NOMO-1 (cell line): ENCODE data around the gene ZNF211.

Source experiments
- DNase-seq, 2 experiments: peaks; one replicate each; lab custom pipeline; 2025; ENCODE audit not compliant: unreplicated experiment in 2 of 2; lab: John Stamatoyannopoulos, UW

ZNF211 gene

GRCh38 chr19:57632987-57633831 is at the start of gene ZNF211:
ZNF211 (plus strand) TSS chr19:57633168; CDS start chr19:57633347, 179 bp downstream.
- peak; percentile 92 to 95 for DNase-seq

GRCh38 chr19:57583521-57584416 is 49.2 kb upstream of the ZNF211 start, which contains the start of gene ZIK1:
ZIK1 (plus strand) TSS chr19:57584145; CDS start chr19:57584357, 212 bp downstream.
- no peak for DNase-seq

- no peak for DNase-seq
Measured at GRCh38 chr19:57587529-57587928, 45.4 kb upstream of the ZNF211 start.

- DNase-seq, result no peak
Measured at GRCh38 chr19:57599377-57599760, 33.6 kb upstream of the ZNF211 start.

- peak; percentile 81 to 82 for DNase-seq
Measured at GRCh38 chr19:57599761-57600383, 33.1 kb upstream of the ZNF211 start, which contains the start of gene ZNF530. ZNF530 (plus strand) TSS chr19:57599885; CDS start chr19:57604346, 4,461 bp downstream.

GRCh38 chr19:57606931-57607330 is 26.0 kb upstream of the ZNF211 start:
- no peak for DNase-seq

GRCh38 chr19:57611113-57611512 is 21.9 kb upstream of the ZNF211 start:
- DNase-seq, result no peak

GRCh38 chr19:57613941-57614743 is 18.8 kb upstream of the ZNF211 start, which contains the start of gene ZNF134:
ZNF134 (plus strand) TSS chr19:57614242; CDS start chr19:57619469, 5,227 bp downstream.
- peak; percentile 88 to 90 for DNase-seq

GRCh38 chr19:57615346-57615745 is 17.6 kb upstream of the ZNF211 start:
- no peak for DNase-seq

- no peak for DNase-seq
Measured at GRCh38 chr19:57620673-57621348, 12.2 kb upstream of the ZNF211 start.

GRCh38 chr19:57623091-57623490 is 9.9 kb upstream of the ZNF211 start:
- DNase-seq, result no peak

GRCh38 chr19:57633832-57634131 is 814 bp downstream of the ZNF211 start:
- no peak for DNase-seq

- DNase-seq, result no peak
Measured at GRCh38 chr19:57637379-57637778, 4.4 kb downstream of the ZNF211 start.

GRCh38 chr19:57641715-57642234 is 8.8 kb downstream of the ZNF211 start:
- no peak for DNase-seq

GRCh38 chr19:57642396-57643046 is 9.6 kb downstream of the ZNF211 start:
- DNase-seq, result no peak

- DNase-seq, result no peak
Measured at GRCh38 chr19:57643734-57644133, 10.8 kb downstream of the ZNF211 start.

- DNase-seq, result no peak
Measured at GRCh38 chr19:57648331-57649003, 15.5 kb downstream of the ZNF211 start.

- DNase-seq, result no peak
Measured at GRCh38 chr19:57651654-57651996, 18.7 kb downstream of the ZNF211 start.
